HG03378 (cell line): Measurements from ENCODE around the gene BAIAP2L2.

Source experiments
- ATAC-seq: cut with Tn5 transposase; IDR thresholded peaks from one replicate; pipeline ENCODE4 v1.9.1; 2021; ENCODE audit warnings: mild to moderate bottlenecking, moderate library complexity; ENCODE audit not compliant: unreplicated experiment

Gene BAIAP2L2

GRCh38 chr22:38108561-38109319 is 1.7 kb downstream of the BAIAP2L2 start:
- ATAC-seq, result no peak

- no peak for ATAC-seq
These were observed 2.6 kb downstream of the BAIAP2L2 start for GRCh38 chr22:38107692-38108515.

GRCh38 chr22:38106814-38107578 is 3.5 kb downstream of the BAIAP2L2 start:
- no peak for ATAC-seq

- no peak for ATAC-seq
These were observed 6.4 kb downstream of the BAIAP2L2 start for GRCh38 chr22:38104084-38104483.

- ATAC-seq, result no peak
These were observed 6.8 kb downstream of the BAIAP2L2 start for GRCh38 chr22:38103641-38104040.

GRCh38 chr22:38098410-38099249 is 11.9 kb downstream of the BAIAP2L2 start:
- no peak for ATAC-seq

- ATAC-seq, result no peak
These were observed 12.7 kb downstream of the BAIAP2L2 start for GRCh38 chr22:38097557-38098409.

GRCh38 chr22:38097058-38097457 is 13.4 kb downstream of the BAIAP2L2 start:
- ATAC-seq, result no peak

GRCh38 chr22:38089474-38089851 is 21.0 kb downstream of the BAIAP2L2 start:
- no peak for ATAC-seq

- no peak for ATAC-seq
These were observed 21.6 kb downstream of the BAIAP2L2 start for GRCh38 chr22:38088629-38089473.

- no peak for ATAC-seq
These were observed 22.6 kb downstream of the BAIAP2L2 start for GRCh38 chr22:38087855-38088254.

- no peak for ATAC-seq
These were observed 23.5 kb downstream of the BAIAP2L2 start for GRCh38 chr22:38086942-38087341.

GRCh38 chr22:38086001-38086845 is 24.3 kb downstream of the BAIAP2L2 start:
- ATAC-seq, result no peak

- no peak for ATAC-seq
These were observed 25.0 kb downstream of the BAIAP2L2 start for GRCh38 chr22:38085501-38085900.

- no peak for ATAC-seq
These were observed 25.4 kb downstream of the BAIAP2L2 start for GRCh38 chr22:38085056-38085455.

- ATAC-seq, result no peak
These were observed 26.4 kb downstream of the BAIAP2L2 start, which contains the start of gene SLC16A8 for GRCh38 chr22:38083931-38084631. Gene SLC16A8 (minus strand): TSS chr22:38084184. CDS start chr22:38082873, 1,311 bp downstream.
